A549 (cell line): Measurements from ENCODE around the gene AURKB. TPM values are rescaled to one million over a fixed set of nuclear protein-coding genes. Genes with fewer than 3 reads are reported as not detected.

ENCODE experiments used
- BHLHE40 ChIP-seq: IDR thresholded peaks from 2 replicates; pipeline ENCODE4 v1.6.1; 2012; ENCODE audit warnings: low read depth, low read length, inconsistent platforms
- CBX2 ChIP-seq: fragments of 200-600 bp; sonication (generic); IDR thresholded peaks from 2 replicates; pipeline ENCODE4 v1.6.1; 2016; ENCODE audit warnings: low read depth, mild to moderate bottlenecking, borderline replicate concordance
- CEBPB ChIP-seq, 2 experiments: fragments of >200 bp in 1 of 2; sonication (Bioruptor Twin) in 1 of 2; formaldehyde crosslinking in 1 of 2; IDR thresholded peaks; 2 replicates each; pipeline ENCODE4 v1.6.1; 2012 to 2016
- EP300 ChIP-seq, 2 experiments: fragments of >200 bp; sonication (Bioruptor Twin); formaldehyde crosslinking; IDR thresholded peaks; 2 replicates in 1 of 2; 3 replicates in 1 of 2; pipeline ENCODE4 v1.6.1; 2016 to 2017
- ESRRA ChIP-seq: fragments of 150-350 bp; IDR thresholded peaks from 2 replicates; pipeline ENCODE4 v1.6.1; 2014; ENCODE audit warnings: mild to moderate bottlenecking, low read length, borderline replicate concordance
- FOSB ChIP-seq: fragments of 250-450 bp; sonication (Bioruptor Pico); IDR thresholded peaks from 2 replicates; pipeline ENCODE4 v1.5.0; 2020; ENCODE audit warnings: mild to moderate bottlenecking, moderate library complexity
- FOXS1 ChIP-seq: fragments of 250-450 bp; sonication (Bioruptor Pico); IDR thresholded peaks from 2 replicates; pipeline ENCODE4 v1.5.0; 2020; ENCODE audit warnings: mild to moderate bottlenecking, moderate library complexity
- HOXA7 ChIP-seq: fragments of 250-450 bp; sonication (Bioruptor Pico); IDR thresholded peaks from 2 replicates; pipeline ENCODE4 v1.5.0; 2020; ENCODE audit warnings: mild to moderate bottlenecking, moderate library complexity
- HOXB13 ChIP-seq: fragments of 250-450 bp; sonication (Bioruptor Pico); IDR thresholded peaks from 2 replicates; pipeline ENCODE4 v1.5.0; 2020; ENCODE audit warnings: low read depth, mild to moderate bottlenecking, moderate library complexity
- HOXB5 ChIP-seq: fragments of 250-450 bp; sonication (Bioruptor Pico); IDR thresholded peaks from 2 replicates; pipeline ENCODE4 v1.5.0; 2020; ENCODE audit warnings: mild to moderate bottlenecking, moderate library complexity
- JUN ChIP-seq, 2 experiments: fragments of >200 bp; sonication (Bioruptor Twin); formaldehyde crosslinking; IDR thresholded peaks; 2 replicates in 1 of 2; 3 replicates in 1 of 2; pipeline ENCODE4 v1.6.1; 2016 to 2017
- JUNB ChIP-seq: fragments of >200 bp; sonication (Bioruptor Twin); formaldehyde crosslinking; IDR thresholded peaks from 2 replicates; pipeline ENCODE4 v1.6.1; 2016
- KDM1A ChIP-seq: fragments of 200-600 bp; sonication (generic); IDR thresholded peaks from 2 replicates; pipeline ENCODE4 v1.6.1; 2016; ENCODE audit warnings: low read depth, mild to moderate bottlenecking
- MAZ ChIP-seq: fragments of 150-350 bp; IDR thresholded peaks from 2 replicates; pipeline ENCODE4 v1.6.1; 2014; ENCODE audit warnings: antibody characterized with exemption, low read depth, low read length, borderline replicate concordance
- MYC ChIP-seq: IDR thresholded peaks from 2 replicates; pipeline ENCODE4 v1.6.1; 2012; ENCODE audit warnings: mild to moderate bottlenecking, inconsistent platforms, low read length, improper control_type of control experiment, borderline replicate concordance
- NPAS2 ChIP-seq: fragments of 250-450 bp; sonication (Bioruptor Pico); IDR thresholded peaks from 2 replicates; pipeline ENCODE4 v1.8.0; 2022; ENCODE audit warnings: mild to moderate bottlenecking, moderate library complexity, borderline replicate concordance
- PHF8 ChIP-seq: fragments of 200-600 bp; sonication (generic); IDR thresholded peaks from 2 replicates; pipeline ENCODE4 v1.6.1; 2016; ENCODE audit warnings: low read depth, mild to moderate bottlenecking, antibody characterized with exemption, moderate library complexity, borderline replicate concordance
- RAD21 ChIP-seq, 2 experiments: fragments of >200 bp in 1 of 2; sonication (Bioruptor Twin) in 1 of 2; formaldehyde crosslinking in 1 of 2; IDR thresholded peaks in 1 of 2; conservative IDR thresholded peaks in 1 of 2; 2 replicates in 1 of 2; 3 replicates in 1 of 2; pipeline ENCODE4 v1.6.1; 2012 to 2018; ENCODE audit warnings: inconsistent platforms in 1 of 2
- TP53 ChIP-seq: fragments of 250-450 bp; sonication (Bioruptor Pico); IDR thresholded peaks from 2 replicates; pipeline ENCODE4 v1.5.0; 2021; ENCODE audit warnings: mild to moderate bottlenecking, moderate library complexity
- ZFP36 ChIP-seq: fragments of 450-650 bp; IDR thresholded peaks from 2 replicates; pipeline ENCODE4 v1.6.1; 2014; ENCODE audit warnings: borderline replicate concordance; ENCODE audit not compliant: partially characterized antibody
- ZSCAN20 ChIP-seq: fragments of 250-450 bp; sonication (Bioruptor Pico); IDR thresholded peaks from 2 replicates; pipeline ENCODE4 v1.8.0; 2022; ENCODE audit warnings: mild to moderate bottlenecking, moderate library complexity
- polyA plus RNA-seq, 4 experiments: library from polyadenylated mRNA; depleted of rRNA in 3 of 4; stranded (reverse); fragments of >200 nt; fragmentation: RNase III in 1 of 4; extraction: RNeasy Plus Mini Kit Qiagen cat#74134 plus additional on column Dnase treatment in 1 of 4; gene quantifications; 2 replicates in 3 of 4; 3 replicates in 1 of 4; pipeline ENCODE4 v1.2.3, GENCODE V29; 2011 to 2017
- TF ChIP-seq, protein P1 (sequence below): fragments of >200 bp; sonication (Bioruptor Twin); formaldehyde crosslinking; IDR thresholded peaks from 3 replicates; pipeline ENCODE4 v1.6.1; 2016
- TF ChIP-seq, protein P2 (sequence below): IDR thresholded peaks from 2 replicates; pipeline ENCODE4 v1.6.1; 2012; ENCODE audit warnings: low read depth, borderline replicate concordance
- TF ChIP-seq, protein P3 (sequence below): fragments of 450-650 bp; IDR thresholded peaks from 2 replicates; pipeline ENCODE4 v1.6.1; 2014; ENCODE audit warnings: antibody characterized with exemption
- TF ChIP-seq, protein P4 (sequence below): fragments of 150-350 bp; IDR thresholded peaks from 2 replicates; pipeline ENCODE4 v1.6.1; 2014; ENCODE audit warnings: low read depth, mild to moderate bottlenecking, low read length
- TF ChIP-seq, protein P5 (sequence below): fragments of 250-450 bp; sonication (Bioruptor Pico); IDR thresholded peaks from 2 replicates; pipeline ENCODE4 v1.5.0; 2020; ENCODE audit warnings: low read depth, mild to moderate bottlenecking, moderate library complexity
- TF ChIP-seq, protein P6 (sequence below): IDR thresholded peaks from 2 replicates; pipeline ENCODE4 v1.6.1; 2012
- TF ChIP-seq, protein P7 (sequence below): fragments of >200 bp; sonication (Bioruptor Twin); formaldehyde crosslinking; IDR thresholded peaks from 3 replicates; pipeline ENCODE4 v1.5.1; 2016

The AURKB gene
- polyA plus RNA-seq, 2 of the 4 experiments (the other 2 are of a cell fraction) = 51.0 to 130 TPM

DNA sequence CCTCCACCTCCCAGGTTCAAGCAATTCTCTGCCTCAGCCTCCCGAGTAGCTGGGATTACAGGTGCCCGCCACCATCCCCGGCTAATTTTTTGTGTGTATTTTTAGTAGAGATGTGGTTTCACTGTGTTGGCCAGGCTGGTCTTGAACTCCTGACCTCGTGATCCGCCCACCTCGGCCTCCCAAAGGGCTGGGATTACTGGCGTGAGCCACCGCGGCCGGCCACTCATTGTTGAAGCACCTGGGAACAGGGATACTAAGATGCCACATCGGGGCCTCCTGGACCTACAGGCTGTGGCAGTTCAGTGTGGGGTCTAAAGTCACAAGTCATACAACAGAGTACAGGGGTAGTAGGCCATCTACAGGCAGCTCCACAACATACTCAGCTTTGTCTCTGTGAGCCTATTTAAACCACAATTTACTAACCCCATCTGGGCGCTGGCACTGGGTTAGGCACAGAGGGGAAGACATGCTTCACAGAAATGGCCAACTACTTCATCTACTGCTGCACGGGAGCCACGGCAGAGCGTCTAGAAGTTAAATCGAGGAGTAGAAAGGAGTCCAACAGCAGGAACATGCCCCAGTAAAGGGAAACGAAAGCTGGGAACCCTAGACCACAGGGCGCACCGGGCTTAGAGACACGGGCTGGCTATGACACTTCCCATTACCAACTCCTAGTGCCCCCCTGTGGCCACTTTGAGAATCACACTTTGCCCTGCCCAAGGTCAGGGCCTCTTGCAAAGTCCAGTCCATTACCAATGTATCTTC lies 51.9 kb downstream of the AURKB start (continued):
- TF ChIP-seq FOSB (no peak), EP300 (IDR thresholded peaks at IDR 0.05) (no peak), CEBPB (IDR thresholded peaks at IDR 0.05) (no peak), ZSCAN20 (CRISPR knock-in tag) (no peak), MYC (no peak), NPAS2 (CRISPR knock-in tag) (no peak), CBX2 (no peak), TP53 (CRISPR knock-in tag) (no peak; the same call in 1 of the 2 replicates), JUNB (no peak), PHF8 (no peak), MAZ (no peak), RAD21 (conservative IDR thresholded peaks at IDR 0.05 in 1 of 2, IDR thresholded peaks at IDR 0.05 in 1 of 2) (peak; percentile 80), ZFP36 (no peak), HOXA7 (0 out of 2 replicates have a peak, but pooled peaks have one; percentile 7), BHLHE40 (no peak), HOXB5 (CRISPR knock-in tag) (0 out of 2 replicates have a peak, but pooled peaks have one; percentile 48), FOXS1 (CRISPR knock-in tag) (no peak), KDM1A (peak; percentile 71; the same call in 1 of the 2 replicates), ESRRA (peak; percentile 98), JUN (IDR thresholded peaks at IDR 0.05) (no peak), HOXB13 (no peak)
- TF ChIP-seq, protein P1, sequence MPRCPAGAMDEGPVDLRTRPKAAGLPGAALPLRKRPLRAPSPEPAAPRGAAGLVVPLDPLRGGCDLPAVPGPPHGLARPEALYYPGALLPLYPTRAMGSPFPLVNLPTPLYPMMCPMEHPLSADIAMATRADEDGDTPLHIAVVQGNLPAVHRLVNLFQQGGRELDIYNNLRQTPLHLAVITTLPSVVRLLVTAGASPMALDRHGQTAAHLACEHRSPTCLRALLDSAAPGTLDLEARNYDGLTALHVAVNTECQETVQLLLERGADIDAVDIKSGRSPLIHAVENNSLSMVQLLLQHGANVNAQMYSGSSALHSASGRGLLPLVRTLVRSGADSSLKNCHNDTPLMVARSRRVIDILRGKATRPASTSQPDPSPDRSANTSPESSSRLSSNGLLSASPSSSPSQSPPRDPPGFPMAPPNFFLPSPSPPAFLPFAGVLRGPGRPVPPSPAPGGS = no peak
- TF ChIP-seq, protein P2, sequence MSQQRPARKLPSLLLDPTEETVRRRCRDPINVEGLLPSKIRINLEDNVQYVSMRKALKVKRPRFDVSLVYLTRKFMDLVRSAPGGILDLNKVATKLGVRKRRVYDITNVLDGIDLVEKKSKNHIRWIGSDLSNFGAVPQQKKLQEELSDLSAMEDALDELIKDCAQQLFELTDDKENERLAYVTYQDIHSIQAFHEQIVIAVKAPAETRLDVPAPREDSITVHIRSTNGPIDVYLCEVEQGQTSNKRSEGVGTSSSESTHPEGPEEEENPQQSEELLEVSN = no peak
- TF ChIP-seq, protein P3, sequence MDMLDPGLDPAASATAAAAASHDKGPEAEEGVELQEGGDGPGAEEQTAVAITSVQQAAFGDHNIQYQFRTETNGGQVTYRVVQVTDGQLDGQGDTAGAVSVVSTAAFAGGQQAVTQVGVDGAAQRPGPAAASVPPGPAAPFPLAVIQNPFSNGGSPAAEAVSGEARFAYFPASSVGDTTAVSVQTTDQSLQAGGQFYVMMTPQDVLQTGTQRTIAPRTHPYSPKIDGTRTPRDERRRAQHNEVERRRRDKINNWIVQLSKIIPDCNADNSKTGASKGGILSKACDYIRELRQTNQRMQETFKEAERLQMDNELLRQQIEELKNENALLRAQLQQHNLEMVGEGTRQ = peak; percentile 19; the same call in 1 of the 2 replicates
- TF ChIP-seq, protein P4, sequence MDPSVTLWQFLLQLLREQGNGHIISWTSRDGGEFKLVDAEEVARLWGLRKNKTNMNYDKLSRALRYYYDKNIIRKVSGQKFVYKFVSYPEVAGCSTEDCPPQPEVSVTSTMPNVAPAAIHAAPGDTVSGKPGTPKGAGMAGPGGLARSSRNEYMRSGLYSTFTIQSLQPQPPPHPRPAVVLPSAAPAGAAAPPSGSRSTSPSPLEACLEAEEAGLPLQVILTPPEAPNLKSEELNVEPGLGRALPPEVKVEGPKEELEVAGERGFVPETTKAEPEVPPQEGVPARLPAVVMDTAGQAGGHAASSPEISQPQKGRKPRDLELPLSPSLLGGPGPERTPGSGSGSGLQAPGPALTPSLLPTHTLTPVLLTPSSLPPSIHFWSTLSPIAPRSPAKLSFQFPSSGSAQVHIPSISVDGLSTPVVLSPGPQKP = no peak
- TF ChIP-seq, protein P5, sequence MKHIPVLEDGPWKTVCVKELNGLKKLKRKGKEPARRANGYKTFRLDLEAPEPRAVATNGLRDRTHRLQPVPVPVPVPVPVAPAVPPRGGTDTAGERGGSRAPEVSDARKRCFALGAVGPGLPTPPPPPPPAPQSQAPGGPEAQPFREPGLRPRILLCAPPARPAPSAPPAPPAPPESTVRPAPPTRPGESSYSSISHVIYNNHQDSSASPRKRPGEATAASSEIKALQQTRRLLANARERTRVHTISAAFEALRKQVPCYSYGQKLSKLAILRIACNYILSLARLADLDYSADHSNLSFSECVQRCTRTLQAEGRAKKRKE (CRISPR knock-in tag) = no peak
- TF ChIP-seq, protein P6, sequence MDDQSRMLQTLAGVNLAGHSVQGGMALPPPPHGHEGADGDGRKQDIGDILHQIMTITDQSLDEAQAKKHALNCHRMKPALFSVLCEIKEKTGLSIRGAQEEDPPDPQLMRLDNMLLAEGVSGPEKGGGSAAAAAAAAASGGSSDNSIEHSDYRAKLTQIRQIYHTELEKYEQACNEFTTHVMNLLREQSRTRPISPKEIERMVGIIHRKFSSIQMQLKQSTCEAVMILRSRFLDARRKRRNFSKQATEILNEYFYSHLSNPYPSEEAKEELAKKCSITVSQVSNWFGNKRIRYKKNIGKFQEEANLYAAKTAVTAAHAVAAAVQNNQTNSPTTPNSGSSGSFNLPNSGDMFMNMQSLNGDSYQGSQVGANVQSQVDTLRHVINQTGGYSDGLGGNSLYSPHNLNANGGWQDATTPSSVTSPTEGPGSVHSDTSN = no peak
- TF ChIP-seq, protein P7, sequence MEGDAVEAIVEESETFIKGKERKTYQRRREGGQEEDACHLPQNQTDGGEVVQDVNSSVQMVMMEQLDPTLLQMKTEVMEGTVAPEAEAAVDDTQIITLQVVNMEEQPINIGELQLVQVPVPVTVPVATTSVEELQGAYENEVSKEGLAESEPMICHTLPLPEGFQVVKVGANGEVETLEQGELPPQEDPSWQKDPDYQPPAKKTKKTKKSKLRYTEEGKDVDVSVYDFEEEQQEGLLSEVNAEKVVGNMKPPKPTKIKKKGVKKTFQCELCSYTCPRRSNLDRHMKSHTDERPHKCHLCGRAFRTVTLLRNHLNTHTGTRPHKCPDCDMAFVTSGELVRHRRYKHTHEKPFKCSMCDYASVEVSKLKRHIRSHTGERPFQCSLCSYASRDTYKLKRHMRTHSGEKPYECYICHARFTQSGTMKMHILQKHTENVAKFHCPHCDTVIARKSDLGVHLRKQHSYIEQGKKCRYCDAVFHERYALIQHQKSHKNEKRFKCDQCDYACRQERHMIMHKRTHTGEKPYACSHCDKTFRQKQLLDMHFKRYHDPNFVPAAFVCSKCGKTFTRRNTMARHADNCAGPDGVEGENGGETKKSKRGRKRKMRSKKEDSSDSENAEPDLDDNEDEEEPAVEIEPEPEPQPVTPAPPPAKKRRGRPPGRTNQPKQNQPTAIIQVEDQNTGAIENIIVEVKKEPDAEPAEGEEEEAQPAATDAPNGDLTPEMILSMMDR = peak; percentile 92
- TF ChIP-seq, all 56 proteins: peak for 13
